SK-N-SH (cell line): ENCODE data around the gene NWD2. TPM values are rescaled to one million over a fixed set of nuclear protein-coding genes. Genes with fewer than 3 reads are reported as not detected.

ENCODE experiments used
- CTCF ChIA-PET: fragments of 300-600, 350-600 bp; formaldehyde crosslinking; extraction: SDS; loops from one replicate; lab custom pipeline; 2021; lab: Yijun Ruan, JAX
- POLR2A ChIA-PET: fragments of 350-600 bp; sonication (Branson Sonifier 250); formaldehyde crosslinking; extraction: SDS; loops from one replicate; lab custom pipeline; 2020; ENCODE audit warnings: antibody characterized with exemption, inconsistent platforms; lab: Yijun Ruan, JAX
- DNase-seq: peaks from one replicate; pipeline ENCODE4 v3.0.0; 2012
- H2AFZ ChIP-seq: fragments of 200-600 bp; sonication (generic); 2 replicates; pipeline ENCODE4 v1.8.1; 2016; ENCODE audit warnings: antibody characterized with exemption, mild to moderate bottlenecking, low read depth
- H3F3A ChIP-seq: fragments of 200-600 bp; sonication (generic); replicated peaks from 2 replicates; pipeline ENCODE3; 2016; ENCODE audit warnings: antibody characterized with exemption, mild to moderate bottlenecking; ENCODE audit not compliant: insufficient read depth
- H3K27ac ChIP-seq, 2 experiments: fragments of 200-500 bp in 1 of 2; fragments of 200-600 bp in 1 of 2; sonication (Bioruptor generic) in 1 of 2; sonication (generic), shearing (Covaris generic) in 1 of 2; 2 replicates each; pipeline versions ENCODE4 v1.5.1 to v1.6.1; 2014 to 2016; ENCODE audit warnings: low read depth in 2 of 2, inconsistent platforms in 1 of 2, low read length in 1 of 2, mild to moderate bottlenecking in 1 of 2, mixed read lengths in 1 of 2
- H3K27me3 ChIP-seq: fragments of 200-600 bp; sonication (generic), shearing (Covaris generic); 2 replicates; pipeline ENCODE4 v1.6.1; 2016; ENCODE audit warnings: mixed run types; ENCODE audit not compliant: insufficient read depth
- H3K36me3 ChIP-seq, 2 experiments: fragments of 200-500 bp in 1 of 2; fragments of 200-600 bp in 1 of 2; sonication (Bioruptor generic) in 1 of 2; sonication (generic) in 1 of 2; replicated peaks in 1 of 2; 2 replicates each; pipeline versions ENCODE3 to v1.5.1; 2014 to 2016; ENCODE audit warnings: low read length in 1 of 2, mild to moderate bottlenecking in 1 of 2; ENCODE audit not compliant: insufficient read depth in 2 of 2, control insufficient read depth in 1 of 2
- H3K4me1 ChIP-seq, 2 experiments: fragments of 200-500 bp in 1 of 2; fragments of 200-600 bp in 1 of 2; sonication (Bioruptor generic) in 1 of 2; sonication (generic), shearing (Covaris generic) in 1 of 2; 2 replicates each; pipeline versions ENCODE4 v1.5.1 to v1.6.1; 2014 to 2016; ENCODE audit warnings: low read depth in 1 of 2, low read length in 1 of 2, mixed run types in 1 of 2; ENCODE audit not compliant: insufficient read depth in 2 of 2, control insufficient read depth in 1 of 2
- H3K4me2 ChIP-seq: fragments of 200-600 bp; sonication (generic), shearing (Covaris generic); 2 replicates; pipeline ENCODE4 v1.6.1; 2017; ENCODE audit warnings: mixed run types
- H3K4me3 ChIP-seq, 2 experiments: fragments of 200-500 bp in 1 of 2; fragments of 200-600 bp in 1 of 2; sonication (Bioruptor generic) in 1 of 2; sonication (generic), shearing (Covaris generic) in 1 of 2; 2 replicates each; pipeline versions ENCODE4 v1.5.1 to v1.8.1; 2014 to 2016; ENCODE audit warnings: low read depth in 2 of 2, inconsistent platforms in 1 of 2, low read length in 1 of 2, mild to moderate bottlenecking in 1 of 2, mixed read lengths in 1 of 2, moderate library complexity in 1 of 2
- H3K79me2 ChIP-seq: fragments of 200-600 bp; sonication (generic); 2 replicates; pipeline ENCODE4 v1.8.1; 2017; ENCODE audit warnings: mild to moderate bottlenecking; ENCODE audit not compliant: insufficient read depth
- H3K9ac ChIP-seq: fragments of 200-600 bp; sonication (generic); 2 replicates; pipeline ENCODE4 v1.6.1; 2017; ENCODE audit warnings: mixed run types
- H3K9me2 ChIP-seq: fragments of 200-600 bp; sonication (generic); 2 replicates; pipeline ENCODE4 v1.6.1; 2017; ENCODE audit warnings: mixed run types
- H3K9me3 ChIP-seq: fragments of 200-600 bp; sonication (generic); 2 replicates; pipeline ENCODE4 v1.6.1; 2017; ENCODE audit warnings: mixed run types, mild to moderate bottlenecking, moderate library complexity
- H4K20me1 ChIP-seq: fragments of 200-600 bp; sonication (generic); 2 replicates; pipeline ENCODE4 v1.6.1; 2017; ENCODE audit warnings: mild to moderate bottlenecking, mixed run types; ENCODE audit not compliant: insufficient read depth
- FOSL2 ChIP-seq: IDR thresholded peaks from 2 replicates; pipeline ENCODE4 v1.4.0; 2012; ENCODE audit warnings: low read depth, mild to moderate bottlenecking, moderate library complexity, borderline replicate concordance
- FOXJ3 ChIP-seq: sonication (generic); formaldehyde crosslinking; IDR thresholded peaks from 2 replicates; pipeline ENCODE4 v1.5.1; 2020; ENCODE audit warnings: mild to moderate bottlenecking, missing genetic modification reagents
- JUND ChIP-seq: IDR thresholded peaks from 2 replicates; pipeline ENCODE4 v1.4.0; 2012
- MXI1 ChIP-seq: IDR thresholded peaks from 2 replicates; pipeline ENCODE4 v1.6.1; 2012; ENCODE audit warnings: mild to moderate bottlenecking, low read depth, low read length, improper control_type of control experiment
- NRF1 ChIP-seq: IDR thresholded peaks from 2 replicates; pipeline ENCODE4 v1.6.1; 2012; ENCODE audit warnings: low read depth, mild to moderate bottlenecking, low read length
- RCOR1 ChIP-seq: fragments of 150-350 bp; IDR thresholded peaks from 2 replicates; pipeline ENCODE4 v1.6.1; 2017; ENCODE audit warnings: antibody characterized with exemption, low read length
- RXRA ChIP-seq: IDR thresholded peaks from 2 replicates; pipeline ENCODE4 v1.4.0; 2012; ENCODE audit warnings: low read depth, mild to moderate bottlenecking, borderline replicate concordance
- TAF1 ChIP-seq: IDR thresholded peaks from 2 replicates; pipeline ENCODE4 v1.6.1; 2012; ENCODE audit warnings: low read depth, mild to moderate bottlenecking, low read length, moderate library complexity, borderline replicate concordance
- TCF12 ChIP-seq: IDR thresholded peaks from 2 replicates; pipeline ENCODE4 v1.4.0; 2012
- YY1 ChIP-seq: IDR thresholded peaks from 2 replicates; pipeline ENCODE4 v1.4.0; 2012; ENCODE audit warnings: low read depth, mild to moderate bottlenecking
- whole genome bisulfite sequencing: methylation state at CpG from one replicate; pipeline ENCODE4 v1.1.6; 2017; ENCODE audit warnings: low lambda C conversion rate; 5-methylcytosine and 5-hydroxymethylcytosine counted together
- polyA plus RNA-seq, 3 experiments: library from polyadenylated mRNA; depleted of rRNA; stranded (reverse); fragments of >200 nt; gene quantifications; 2 replicates each; pipeline ENCODE4 v1.2.3, GENCODE V29; 2012
- TF ChIP-seq, protein P1 (sequence below): IDR thresholded peaks from 2 replicates; pipeline ENCODE4 v1.6.1; 2012; ENCODE audit warnings: mild to moderate bottlenecking, low read depth, low read length, moderate library complexity

Gene NWD2
- polyA plus RNA-seq, 1 of the 3 experiments (the other 2 are of a cell fraction): not detected

DNA sequence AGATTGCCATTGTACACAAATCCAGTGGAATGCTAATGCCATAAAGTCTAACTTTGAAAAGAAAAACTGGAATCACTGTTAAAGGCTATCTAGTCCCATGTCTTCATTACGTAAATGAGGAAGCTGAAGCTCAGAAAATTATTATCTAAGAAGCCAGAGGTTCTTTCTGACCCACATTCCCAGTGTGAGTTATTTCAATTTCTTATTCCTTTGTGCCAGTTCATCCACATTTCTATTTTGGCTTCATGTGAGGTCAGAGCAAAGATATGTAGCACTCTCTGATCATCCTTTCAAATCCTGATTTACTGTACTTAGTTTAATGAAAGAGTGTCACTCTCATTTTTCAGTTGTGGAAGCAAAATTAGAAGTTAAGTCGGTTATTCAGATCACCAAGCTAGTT lies 24.6 kb upstream of the NWD2 start:
- Histone ChIP-seq H3K9me3 (no peaks in the 10 kb centered on the region), H3K27ac (no peak overlapping the region), H3K4me3 (no peak overlapping the region), H3K36me3 (no peaks in the 10 kb centered on the region), H3K4me2 (no peak overlapping the region), H3K79me2 (no peaks in the 10 kb centered on the region), H3K27me3 (no peaks in the 10 kb centered on the region), H2AFZ (no peak overlapping the region), H3F3A (no peaks in the 10 kb centered on the region), H3K9me2 (no peaks in the 10 kb centered on the region), H3K9ac (no peak overlapping the region), H4K20me1 (no peaks in the 10 kb centered on the region), H3K4me1 (no peaks in the 10 kb centered on the region)
- POLR2A ChIA-PET: no interaction called here
- TF ChIP-seq JUND (no peak), FOSL2 (no peak), YY1 (no peak), NRF1 (no peak), FOXJ3 (no peak), MXI1 (no peak), TAF1 (no peak), RCOR1 (no peak), RXRA (no peak)
- CTCF ChIA-PET: no interaction called here
- no peak for DNase-seq
- 3% methylated on average over 2 of the region's 2 CpGs for WGBS

DNA sequence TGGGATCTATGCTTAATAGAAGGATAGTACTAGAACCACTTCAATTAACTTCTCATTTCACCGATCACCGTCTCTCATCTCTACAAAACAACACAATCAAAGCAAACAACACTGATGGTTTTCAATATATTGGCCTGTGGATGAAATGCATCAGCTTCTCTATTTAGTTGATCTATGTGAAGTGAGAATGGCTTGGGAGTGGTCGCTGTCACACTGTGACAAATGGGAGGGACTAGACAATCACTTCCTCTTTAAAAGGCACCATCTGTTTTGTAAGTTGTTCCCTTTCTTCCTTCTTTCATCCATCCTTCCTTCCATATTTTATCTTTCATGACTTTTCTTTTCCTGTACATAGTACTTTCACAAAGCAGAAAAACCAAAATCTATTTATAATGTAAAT lies 23.9 kb upstream of the NWD2 start:
- POLR2A ChIA-PET: no interaction called here
- Histone ChIP-seq H3K36me3 (no peaks in the 10 kb centered on the region), H3K4me3 (no peak overlapping the region), H3K9me2 (no peaks in the 10 kb centered on the region), H2AFZ (no peak overlapping the region), H4K20me1 (no peaks in the 10 kb centered on the region), H3K9ac (no peak overlapping the region), H3K27me3 (no peaks in the 10 kb centered on the region), H3K27ac (no peak overlapping the region), H3K4me1 (no peaks in the 10 kb centered on the region), H3K4me2 (no peak overlapping the region), H3F3A (no peaks in the 10 kb centered on the region), H3K79me2 (no peaks in the 10 kb centered on the region)
- DNase-seq: no peak
- CTCF ChIA-PET: no interaction called here
- TF ChIP-seq, protein P1, sequence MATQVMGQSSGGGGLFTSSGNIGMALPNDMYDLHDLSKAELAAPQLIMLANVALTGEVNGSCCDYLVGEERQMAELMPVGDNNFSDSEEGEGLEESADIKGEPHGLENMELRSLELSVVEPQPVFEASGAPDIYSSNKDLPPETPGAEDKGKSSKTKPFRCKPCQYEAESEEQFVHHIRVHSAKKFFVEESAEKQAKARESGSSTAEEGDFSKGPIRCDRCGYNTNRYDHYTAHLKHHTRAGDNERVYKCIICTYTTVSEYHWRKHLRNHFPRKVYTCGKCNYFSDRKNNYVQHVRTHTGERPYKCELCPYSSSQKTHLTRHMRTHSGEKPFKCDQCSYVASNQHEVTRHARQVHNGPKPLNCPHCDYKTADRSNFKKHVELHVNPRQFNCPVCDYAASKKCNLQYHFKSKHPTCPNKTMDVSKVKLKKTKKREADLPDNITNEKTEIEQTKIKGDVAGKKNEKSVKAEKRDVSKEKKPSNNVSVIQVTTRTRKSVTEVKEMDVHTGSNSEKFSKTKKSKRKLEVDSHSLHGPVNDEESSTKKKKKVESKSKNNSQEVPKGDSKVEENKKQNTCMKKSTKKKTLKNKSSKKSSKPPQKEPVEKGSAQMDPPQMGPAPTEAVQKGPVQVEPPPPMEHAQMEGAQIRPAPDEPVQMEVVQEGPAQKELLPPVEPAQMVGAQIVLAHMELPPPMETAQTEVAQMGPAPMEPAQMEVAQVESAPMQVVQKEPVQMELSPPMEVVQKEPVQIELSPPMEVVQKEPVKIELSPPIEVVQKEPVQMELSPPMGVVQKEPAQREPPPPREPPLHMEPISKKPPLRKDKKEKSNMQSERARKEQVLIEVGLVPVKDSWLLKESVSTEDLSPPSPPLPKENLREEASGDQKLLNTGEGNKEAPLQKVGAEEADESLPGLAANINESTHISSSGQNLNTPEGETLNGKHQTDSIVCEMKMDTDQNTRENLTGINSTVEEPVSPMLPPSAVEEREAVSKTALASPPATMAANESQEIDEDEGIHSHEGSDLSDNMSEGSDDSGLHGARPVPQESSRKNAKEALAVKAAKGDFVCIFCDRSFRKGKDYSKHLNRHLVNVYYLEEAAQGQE: no peak
- no peak for TF ChIP-seq TCF12
- TF ChIP-seq, all 33 proteins: peak for 0
- 3% methylated on average over 3 of the region's 3 CpGs for WGBS
- H3K9me3 ChIP-seq: no peaks in the 10 kb centered on the region
